ENCODE measurements around the gene PIPOX.

Gene PIPOX

GRCh38 chr17:29018788-29019474 lies 24.0 kb upstream of the PIPOX start:
- in situ Hi-C loops (cut with MboI; ENCODE audit: low sequenced_read_pairs), result no loop called here

DNA sequence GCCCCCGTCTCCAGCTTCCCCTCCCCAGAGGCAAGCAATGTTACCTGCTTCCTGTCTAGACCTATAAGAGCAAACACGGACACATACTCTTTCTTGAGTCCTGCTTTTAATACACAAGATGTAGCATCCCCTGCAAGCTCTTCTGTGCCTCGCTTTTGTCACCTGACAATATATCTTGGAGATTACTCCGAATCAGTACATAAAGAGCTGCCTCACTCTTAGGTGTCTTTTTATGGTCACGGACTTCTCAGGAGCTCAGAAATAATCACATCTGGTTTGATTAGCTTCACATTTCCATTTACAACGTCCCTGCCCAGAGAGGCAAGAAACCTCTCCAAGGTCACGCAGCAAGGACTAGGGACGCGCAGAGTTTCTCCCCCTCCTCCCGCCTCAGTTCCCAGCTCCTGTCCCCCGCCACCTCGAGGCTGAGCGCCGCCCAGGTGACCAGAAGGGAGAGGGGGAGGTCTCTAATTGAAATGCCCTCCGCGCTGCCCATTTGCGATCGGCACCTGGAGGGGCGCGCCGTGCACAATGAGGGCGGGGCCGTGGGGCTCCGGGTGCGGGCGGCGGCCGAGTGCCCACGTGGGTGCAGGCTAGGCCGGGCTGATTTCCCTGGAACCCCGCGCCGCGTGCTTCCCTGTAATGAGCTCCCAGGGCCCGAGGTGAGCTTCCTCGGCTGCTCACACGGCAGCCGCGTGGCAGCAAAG lies 23.3 kb upstream of the PIPOX start:
- in situ Hi-C loops (cut with MboI; ENCODE audit: low sequenced_read_pairs), result no loop called here

DNA sequence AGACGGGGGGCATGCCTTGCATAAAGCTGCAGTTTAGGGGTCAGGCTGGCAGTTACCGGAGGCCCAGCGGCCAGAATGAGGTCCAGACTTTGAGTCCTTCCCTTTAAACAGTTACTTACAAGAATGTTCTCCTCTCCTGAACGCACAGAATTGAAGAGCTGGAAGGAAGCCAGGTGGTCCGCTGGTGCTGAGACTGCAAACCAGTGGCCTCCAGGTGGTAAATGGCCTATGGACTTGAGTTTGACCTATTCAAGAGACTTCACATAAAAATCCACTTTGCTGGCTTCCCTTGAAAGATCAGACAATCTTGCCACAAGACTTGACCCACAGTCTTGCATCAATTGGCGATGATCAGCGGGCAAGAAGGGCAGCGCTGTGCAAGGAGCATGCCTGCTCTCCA lies 22.4 kb upstream of the PIPOX start:
- in situ Hi-C loops (cut with MboI; ENCODE audit: low sequenced_read_pairs), result no loop called here

DNA sequence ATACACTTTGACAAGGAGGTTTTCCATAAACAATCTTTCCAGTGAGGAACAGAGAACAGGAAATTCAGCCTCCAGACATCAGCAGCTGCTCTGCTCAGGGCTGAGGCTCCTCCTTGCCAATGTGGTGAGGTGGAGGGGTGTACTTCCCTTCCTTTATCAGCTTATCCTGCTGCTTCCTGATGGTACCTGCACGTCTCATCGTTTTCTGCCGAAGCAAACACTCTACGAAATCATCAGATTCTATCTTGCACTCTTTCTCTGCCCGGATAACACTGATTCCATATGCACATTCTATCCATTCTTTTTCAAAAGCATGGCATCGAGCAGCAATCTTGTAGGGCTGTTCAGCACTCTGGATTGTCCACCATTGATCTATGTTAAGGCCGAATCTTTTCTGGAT lies 21.7 kb upstream of the PIPOX start:
- in situ Hi-C loops (cut with MboI; ENCODE audit: low sequenced_read_pairs), result no loop called here

DNA sequence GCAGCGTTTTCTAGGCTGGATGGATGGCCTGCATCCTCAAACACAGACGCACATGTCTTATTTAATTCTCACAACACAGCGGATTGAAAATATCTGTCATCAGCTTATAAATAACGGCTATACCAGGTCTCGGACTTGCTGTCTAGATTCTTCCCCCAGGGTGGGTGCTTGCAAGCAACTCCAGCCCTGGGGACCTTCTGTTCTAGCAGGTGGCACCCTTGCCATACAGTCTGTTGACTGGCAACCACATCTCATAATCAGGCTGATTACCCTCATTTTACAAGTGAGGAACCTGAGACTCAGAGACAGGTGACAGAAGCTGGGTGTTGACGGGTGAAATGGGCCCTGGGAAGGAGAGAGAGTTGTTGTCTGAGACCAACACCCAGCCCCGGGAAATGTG lies 20.9 kb upstream of the PIPOX start:
- in situ Hi-C loops (cut with MboI; ENCODE audit: low sequenced_read_pairs), result no loop called here

- in situ Hi-C loops (cut with MboI; ENCODE audit: low sequenced_read_pairs), result no loop called here
Observed at GRCh38 chr17:29024316-29024952, 18.5 kb upstream of the PIPOX start.

- in situ Hi-C loops (cut with MboI; ENCODE audit: low sequenced_read_pairs), result no loop called here
Observed at GRCh38 chr17:29031488-29031887, 11.5 kb upstream of the PIPOX start.

DNA sequence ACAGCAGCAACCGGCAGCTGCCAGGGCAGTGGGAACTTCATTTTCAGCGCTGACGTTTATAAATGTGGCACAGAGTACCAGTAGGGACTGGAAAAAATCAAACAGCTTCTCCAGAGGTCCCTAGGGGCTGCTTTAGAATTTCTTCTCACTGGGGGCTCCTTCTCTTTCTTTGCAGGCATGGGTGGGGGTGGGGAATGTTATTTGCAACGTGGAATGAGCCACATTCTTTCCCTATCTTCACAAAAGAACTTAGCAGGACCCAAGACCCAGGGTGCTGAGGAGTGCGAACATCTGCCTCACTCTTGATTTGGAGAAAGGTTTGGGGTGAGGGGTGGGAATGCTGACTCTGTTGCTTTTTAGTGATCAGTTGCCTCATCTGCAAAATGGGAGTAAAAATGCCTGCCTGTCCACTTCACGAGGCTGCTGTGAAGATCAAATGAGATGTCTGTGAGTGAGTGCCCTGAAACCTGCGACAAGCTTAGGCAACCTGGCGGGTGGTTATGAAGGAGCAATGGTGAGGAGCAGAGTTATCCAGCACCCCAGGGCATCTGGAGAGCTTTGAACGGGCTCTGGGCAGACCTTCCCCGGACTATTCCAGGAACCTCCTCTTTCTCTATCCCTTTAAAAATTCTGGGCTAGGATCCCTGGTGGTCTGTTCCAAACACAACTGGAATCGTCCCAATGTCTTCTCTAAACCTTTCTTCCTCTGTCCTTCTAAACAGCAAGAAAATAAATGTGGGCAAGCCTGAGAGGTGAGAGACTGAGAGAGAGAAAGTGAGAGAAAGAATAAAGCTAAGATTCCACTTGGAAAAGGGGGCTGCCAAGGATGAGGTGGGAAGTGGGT lies 10.7 kb upstream of the PIPOX start:
- in situ Hi-C loops (cut with MboI; ENCODE audit: low sequenced_read_pairs), result no loop called here

- in situ Hi-C loops (cut with MboI; ENCODE audit: low sequenced_read_pairs), result no loop called here
Observed at GRCh38 chr17:29032857-29033197, 10.1 kb upstream of the PIPOX start.

GRCh38 chr17:29034510-29034909 lies 8.4 kb upstream of the PIPOX start:
- in situ Hi-C loops (cut with MboI; ENCODE audit: low sequenced_read_pairs), result no loop called here

GRCh38 chr17:29036584-29036983 lies 6.4 kb upstream of the PIPOX start:
- in situ Hi-C loops (cut with MboI; ENCODE audit: low sequenced_read_pairs), result no loop called here

DNA sequence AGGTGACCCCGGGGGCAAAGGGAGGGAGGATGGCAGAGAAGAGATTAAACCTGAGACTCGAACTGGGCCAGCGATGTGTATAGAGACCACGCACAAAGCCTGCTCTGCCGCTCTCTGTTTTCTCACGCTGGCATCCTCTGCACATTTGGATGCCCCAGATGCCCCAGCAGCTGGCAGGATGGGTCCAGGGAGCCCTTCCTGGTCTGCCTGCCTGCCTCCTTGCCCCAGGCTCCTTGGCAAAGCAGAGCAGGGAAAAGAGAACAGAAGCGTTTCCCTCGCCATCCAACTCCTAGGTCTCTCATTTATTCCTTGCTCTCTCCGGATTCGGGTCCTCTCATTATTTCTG lies 5.2 kb upstream of the PIPOX start:
- in situ Hi-C loops (cut with MboI; ENCODE audit: low sequenced_read_pairs), result no loop called here

DNA sequence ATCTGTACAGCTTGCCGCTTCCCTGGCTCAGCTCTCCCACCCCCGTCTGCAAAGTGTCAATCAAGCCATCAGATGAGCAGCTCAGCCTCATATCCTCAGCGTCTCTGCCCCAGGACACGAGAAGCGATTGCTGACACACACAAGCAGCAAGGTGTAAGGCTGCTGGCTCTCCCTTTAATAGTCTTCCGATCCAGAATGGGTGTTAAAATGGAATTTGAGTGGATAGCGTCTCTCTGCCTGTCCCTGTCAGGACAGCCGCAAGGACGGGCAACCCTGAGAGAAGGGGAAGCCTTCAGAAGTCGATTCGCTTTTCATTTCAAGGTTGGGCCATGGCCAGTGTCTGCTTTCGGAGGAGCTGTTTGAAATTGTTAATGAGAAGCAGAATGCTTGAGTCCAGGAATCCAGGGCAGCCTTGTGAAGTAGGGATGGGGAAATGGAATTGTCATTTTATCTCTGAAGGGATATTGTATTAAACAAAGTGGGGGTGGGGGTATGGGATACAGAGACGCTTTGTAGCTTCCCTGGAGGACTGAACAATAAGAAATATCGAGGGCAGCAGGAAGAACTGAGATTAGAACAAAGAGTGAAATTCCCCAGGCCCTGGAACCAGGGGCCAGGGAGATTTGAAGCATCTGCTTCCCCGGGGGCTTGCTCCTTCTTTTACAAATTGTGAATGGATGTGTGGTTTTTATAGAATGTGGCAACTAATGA lies 4.7 kb upstream of the PIPOX start:
- in situ Hi-C loops (cut with MboI; ENCODE audit: low sequenced_read_pairs), result no loop called here

DNA sequence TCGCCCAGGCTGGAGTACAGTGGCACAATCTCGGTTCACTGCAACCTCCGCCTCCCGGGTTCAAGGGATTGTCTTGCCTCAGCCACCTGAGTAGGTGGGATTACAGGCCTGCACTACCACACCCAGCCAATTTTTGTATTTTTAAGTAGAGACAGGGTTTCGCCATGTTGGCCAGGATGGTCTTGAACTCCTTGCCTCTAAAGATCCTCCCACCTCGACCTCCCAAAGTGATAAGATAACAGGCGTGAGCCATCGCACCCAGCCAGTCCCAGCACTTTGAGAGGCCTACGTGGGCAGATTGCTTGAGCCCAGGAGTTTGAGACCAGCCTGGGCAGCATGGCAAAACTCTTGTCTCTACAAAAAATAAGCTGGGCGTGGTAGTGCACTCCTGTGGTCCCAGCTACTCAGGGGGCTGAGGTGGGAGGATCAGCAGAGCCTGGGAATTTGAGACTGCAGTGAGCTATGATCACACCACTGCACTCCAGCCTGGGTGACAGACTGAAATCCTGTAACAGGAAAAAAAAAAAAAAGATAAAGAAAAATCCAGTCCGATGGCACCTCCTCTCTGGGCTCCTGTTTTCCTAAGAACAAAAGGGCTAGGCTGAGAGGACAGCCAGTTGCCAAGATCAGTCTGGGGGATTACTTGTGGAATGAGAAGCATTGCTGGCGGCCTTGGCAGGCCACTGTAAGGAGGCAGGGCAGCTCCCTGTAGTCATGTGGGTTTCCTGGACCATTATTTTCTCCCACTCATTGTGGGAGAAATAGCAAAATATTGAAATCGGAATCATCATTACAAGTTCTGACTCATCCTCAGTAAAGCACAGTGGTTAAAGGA lies 3.0 kb upstream of the PIPOX start:
- in situ Hi-C loops (cut with MboI; ENCODE audit: low sequenced_read_pairs), result no loop called here

GRCh38 chr17:29041091-29041490 lies 1.9 kb upstream of the PIPOX start:
- in situ Hi-C loops (cut with MboI; ENCODE audit: low sequenced_read_pairs), result no loop called here

- in situ Hi-C loops (cut with MboI; ENCODE audit: low sequenced_read_pairs), result no loop called here
Observed at GRCh38 chr17:29041571-29041970, 1.4 kb upstream of the PIPOX start.

DNA sequence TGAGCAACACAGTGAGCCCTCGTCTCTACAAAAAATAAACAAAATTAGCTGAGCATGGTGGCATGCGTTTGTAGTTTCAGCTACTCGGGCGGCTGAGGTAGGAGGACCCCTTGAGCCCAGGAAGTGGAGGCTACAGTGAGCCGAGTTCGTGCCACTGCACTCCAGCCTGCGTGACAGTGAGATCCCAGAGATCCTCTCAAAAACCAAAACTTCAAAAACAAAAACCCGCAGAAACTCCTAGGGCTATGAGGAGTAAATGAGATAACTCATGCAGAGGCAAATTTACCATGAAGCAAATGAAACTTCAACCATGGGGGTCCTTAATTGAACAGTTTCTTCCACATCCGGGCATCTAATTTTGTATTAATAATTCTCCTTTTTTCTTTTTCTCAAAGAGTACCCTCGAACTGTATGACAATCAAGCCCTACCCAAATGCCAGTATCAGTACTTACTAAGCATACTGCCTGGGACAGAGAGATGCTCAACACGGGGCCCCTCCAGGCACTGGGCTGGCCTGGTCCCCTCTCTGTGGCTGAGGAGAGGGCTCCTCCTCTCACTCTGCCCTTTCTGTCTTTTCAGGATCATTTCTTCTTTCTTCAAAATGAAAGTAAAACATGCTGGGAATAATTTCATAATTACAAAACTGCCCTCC lies 789 bp upstream of the PIPOX start:
- in situ Hi-C loops (cut with MboI; ENCODE audit: low sequenced_read_pairs), result no loop called here

GRCh38 chr17:29043539-29044145 lies 701 bp downstream of the PIPOX start:
- in situ Hi-C loops (cut with MboI; ENCODE audit: low sequenced_read_pairs), result no loop called here

GRCh38 chr17:29045026-29045425 lies 2.1 kb downstream of the PIPOX start:
- in situ Hi-C loops (cut with MboI; ENCODE audit: low sequenced_read_pairs), result no loop called here

Data from HL-60/S4 (cell line).